Tibial artery (tissue), 4 donors: ENCODE measurements around the gene ACE.

ENCODE experiments used
- DNase-seq, 2 donors: peaks; one replicate each; pipeline ENCODE4 v3.0.0-alpha.2; 2019
- H3K27ac ChIP-seq, 2 donors: fragments of 200-600 bp; sonication (generic) in 1 of 2; 1 replicate in 1 of 2; 2 replicates in 1 of 2; pipeline ENCODE4 v1.5.1; 2018 to 2019; ENCODE audit warnings: mild to moderate bottlenecking in 1 of 2
- H3K27me3 ChIP-seq, 2 donors: fragments of 200-600 bp; sonication (generic) in 1 of 2; one replicate each; pipeline versions ENCODE4 v1.5.1 to v1.6.0; 2016 to 2019
- H3K36me3 ChIP-seq, 3 donors: fragments of 200-600 bp; sonication (generic) in 2 of 3; one replicate each; pipeline ENCODE4 v1.5.1; 2016 to 2019; ENCODE audit warnings: mild to moderate bottlenecking in 2 of 3
- H3K4me1 ChIP-seq, 4 donors: fragments of 200-600 bp; sonication (generic) in 2 of 4; 1 replicate in 3 of 4; 2 replicates in 1 of 4; pipeline ENCODE4 v1.5.1; 2016 to 2019
- H3K4me3 ChIP-seq, 2 donors: fragments of 200-600 bp; sonication (generic) in 1 of 2; 1 replicate in 1 of 2; 2 replicates in 1 of 2; pipeline ENCODE4 v1.5.1; 2018 to 2019; ENCODE audit warnings: mild to moderate bottlenecking in 2 of 2
- H3K9me3 ChIP-seq, 3 donors: fragments of 200-600 bp; sonication (generic) in 1 of 3; one replicate each; pipeline ENCODE4 v1.5.1; 2016 to 2019
- CTCF ChIP-seq, 2 experiments: fragments of 200-600 bp in 1 of 2; fragments of 450-650 bp in 1 of 2; IDR thresholded peaks; one replicate each; pipeline ENCODE4 v1.5.1; 2017 to 2019; ENCODE audit warnings: antibody characterized with exemption in 2 of 2, mild to moderate bottlenecking in 1 of 2, moderate library complexity in 1 of 2
- intact Hi-C: fragments of 100-400 bp; cut with DNase I; formaldehyde crosslinking; loops from one replicate; pipeline ENCODE4 v1.15.0; 2023; ENCODE audit warnings: low total_unique reads

ACE gene

GRCh38 chr17:63474174-63474573 lies 2.7 kb upstream of the ACE start:
- TF ChIP-seq CTCF (IDR thresholded peaks at IDR 0.05), result no peak
- H3K4me3 ChIP-seq, result no peak overlapping the region
- peaks cover 4 to 46% of the 10 kb centered on the region in 2 donors for H3K27me3 ChIP-seq
- H3K27ac ChIP-seq, result no peak overlapping the region
- peaks cover 0 to 33% (median 19%) of the 10 kb centered on the region in 4 donors for H3K4me1 ChIP-seq
- DNase-seq, result no peak
- no peaks in the 10 kb centered on the region for H3K36me3 ChIP-seq
- H3K9me3 ChIP-seq, result no peaks in the 10 kb centered on the region
- intact Hi-C loops, result no loop called here

- Histone ChIP-seq H3K27me3 (peaks cover 4 to 53% of the 10 kb centered on the region in 2 donors), H3K27ac (no peak overlapping the region), H3K4me1 (peaks cover 0 to 33% (median 19%) of the 10 kb centered on the region in 4 donors), H3K4me3 (no peak overlapping the region), H3K9me3 (no peaks in the 10 kb centered on the region), H3K36me3 (no peaks in the 10 kb centered on the region)
- no peak for TF ChIP-seq CTCF (IDR thresholded peaks at IDR 0.05)
- intact Hi-C loops, result no loop called here
- no peak for DNase-seq
These were observed 2.0 kb upstream of the ACE start for GRCh38 chr17:63474586-63475460.

- Histone ChIP-seq H3K27ac (no peak overlapping the region), H3K27me3 (peaks cover 4 to 62% of the 10 kb centered on the region in 2 donors), H3K4me3 (peak overlapping the region in 1 of 2 donors; percentile 53), H3K4me1 (peaks cover 0 to 33% (median 19%) of the 10 kb centered on the region in 4 donors), H3K36me3 (no peaks in the 10 kb centered on the region), H3K9me3 (no peaks in the 10 kb centered on the region)
- no peak for DNase-seq
- TF ChIP-seq CTCF (IDR thresholded peaks at IDR 0.05), result no peak
- intact Hi-C loops, result no loop called here
These were observed 1.1 kb upstream of the ACE start for GRCh38 chr17:63475491-63476412.

- no peak overlapping the region for H3K27ac ChIP-seq
- peaks cover 0 to 33% (median 19%) of the 10 kb centered on the region in 4 donors for H3K4me1 ChIP-seq
- no peak for TF ChIP-seq CTCF (IDR thresholded peaks at IDR 0.05)
- no peak for DNase-seq
- H3K36me3 ChIP-seq, result no peaks in the 10 kb centered on the region
- H3K9me3 ChIP-seq, result no peaks in the 10 kb centered on the region
- peak overlapping the region; percentile 42 to 53 for H3K4me3 ChIP-seq
- H3K27me3 ChIP-seq, result peaks cover 4 to 69% of the 10 kb centered on the region in 2 donors
- intact Hi-C loops, result no loop called here
These were observed 405 bp upstream of the ACE start for GRCh38 chr17:63476459-63476853.

GRCh38 chr17:63477480-63478440 lies 899 bp downstream of the ACE start:
- Histone ChIP-seq H3K4me1 (peaks cover 0 to 33% (median 19%) of the 10 kb centered on the region in 4 donors), H3K27ac (no peak overlapping the region), H3K27me3 (peaks cover 4 to 74% of the 10 kb centered on the region in 2 donors), H3K9me3 (no peaks in the 10 kb centered on the region), H3K4me3 (peak overlapping the region; percentile 42 to 53), H3K36me3 (no peaks in the 10 kb centered on the region)
- intact Hi-C loops, result no loop called here
- TF ChIP-seq CTCF (IDR thresholded peaks at IDR 0.05), result no peak
- no peak for DNase-seq
